ENCODE data around the gene PATZ1. TPM values are rescaled to one million over a fixed set of nuclear protein-coding genes. Genes with fewer than 3 reads are reported as not detected.

PATZ1 gene
- total and polyA plus RNA-seq, 2 of the 4 experiments (the other 2 are of a cell fraction) = 6.5 to 10.5 TPM

- Histone ChIP-seq H3K79me1 (ENCODE audit: low read depth in 1 of 2, low read length in 2 of 2) (peaks cover 2 to 4% of the 10 kb centered on the region in 2 experiments; a peak in 1 of 4 replicates), H3K4ac (ENCODE audit: low read depth, low read length) (no peak overlapping the region), H2AK5ac (ENCODE audit: low read depth, low read length) (no peak overlapping the region), H3K23ac (ENCODE audit: low read depth, low read length) (no peak overlapping the region), H2BK120ac (ENCODE audit: low read depth, low read length) (no peak overlapping the region), H3K18ac (ENCODE audit: low read depth, low read length) (no peak overlapping the region), H3K9ac (ENCODE audit: low read depth, low read length) (no peak overlapping the region), H2AFZ (replicated peaks; ENCODE audit: low read length, poor library complexity) (peak overlapping the region; percentile 49), H3K4me3 (ENCODE audit: insufficient read depth, low read depth, low read length) (no peak overlapping the region), H3K27me3 (ENCODE audit: control insufficient read depth, insufficient read depth, low read length) (no peaks in the 10 kb centered on the region), H3K9me3 (ENCODE audit: control insufficient read depth, insufficient read depth, low read length) (no peaks in the 10 kb centered on the region), H2BK20ac (ENCODE audit: low read depth, low read length) (no peak overlapping the region), H3K4me2 (ENCODE audit: low read depth, low read length) (no peak overlapping the region), H3K36me3 (ENCODE audit: control insufficient read depth, insufficient read depth, low read length) (no peaks in the 10 kb centered on the region), H4K91ac (ENCODE audit: insufficient read depth, low read depth, low read length) (no peak overlapping the region), H4K8ac (ENCODE audit: low read depth in 2 of 2, low read length in 2 of 2) (no peak overlapping the region), H3K4me1 (ENCODE audit: control insufficient read depth, insufficient read depth, low read length) (peaks cover 2% of the 10 kb centered on the region; the same call in 1 of the 2 replicates), H3K27ac (ENCODE audit: insufficient read depth, low read length) (no peak overlapping the region), H4K20me1 (ENCODE audit: insufficient read depth, low read length) (no peaks in the 10 kb centered on the region), H2BK15ac (ENCODE audit: low read depth, low read length) (no peak overlapping the region), H2BK5ac (ENCODE audit: low read depth, low read length, poor library complexity, severe bottlenecking) (no peak overlapping the region), H4K5ac (ENCODE audit: low read depth, low read length) (no peak overlapping the region), H3K56ac (ENCODE audit: extremely low read depth, insufficient read depth, low read length) (no peak overlapping the region), H2AK9ac (replicated peaks; ENCODE audit: low read depth, low read length, poor library complexity) (peak overlapping the region; percentile 22), H3K9me1 (ENCODE audit: insufficient read depth, low read length) (peaks cover 2% of the 10 kb centered on the region; the same call in 1 of the 2 replicates), H3K14ac (replicated peaks; ENCODE audit: low read depth, low read length) (no peak overlapping the region)
- CTCF ChIA-PET = no interaction called here
- ATAC-seq (ENCODE audit: low read depth) (peak; percentile 12; the same call in 1 of the 2 replicates), DNase-seq (peak; percentile 57)
- no TSS peak for BruUV-seq (replicated peaks)
- WGBS, 2 experiments (ENCODE audit: extremely low coverage in 2 of 2, insufficient read length in 1 of 2) = 40% methylated on average over 1 of the region's 3 CpGs; no CpG with 5 or more reads in 1 of the 2 experiments
- POLR2A ChIA-PET (ENCODE audit: unreplicated experiment) = no interaction called here
- TF ChIP-seq CEBPB (IDR thresholded peaks at IDR 0.05; ENCODE audit: low read depth, low read length) (no peak), ELK1 (IDR thresholded peaks at IDR 0.05; ENCODE audit: borderline replicate concordance, low read depth, low read length) (no peak), RAD21 (IDR thresholded peaks at IDR 0.05; ENCODE audit: low read length) (no peak), NFE2L2 (IDR thresholded peaks at IDR 0.05; ENCODE audit: low read depth, low read length) (no peak), MAZ (IDR thresholded peaks at IDR 0.05; ENCODE audit: borderline replicate concordance, low read depth, low read length) (no peak), FOS (IDR thresholded peaks at IDR 0.05; ENCODE audit: low read depth, low read length) (no peak)
- dilution Hi-C loops (cut with HindIII; ENCODE audit: low sequenced_read_pairs, unreplicated experiment) (no loop called here), in situ Hi-C loops (cut with MboI; ENCODE audit: low sequenced_read_pairs) (no loop called here), intact Hi-C loops (cut with micrococcal nuclease) (no loop called here)
These were observed 48.2 kb upstream of the PATZ1 start for GRCh38 chr22:31394326-31394725.

All from IMR-90 (cell line).